HUES64 (cell line): ENCODE results near the gene FCMR.

Source experiments
- H3K27ac ChIP-seq: 2 replicates; pipeline ENCODE4 v1.7.0; 2013; ENCODE audit warnings: low read depth, low read length, inconsistent platforms
- H3K27me3 ChIP-seq: 2 replicates; pipeline ENCODE4 v1.6.1; 2013; ENCODE audit warnings: mild to moderate bottlenecking, low read length; ENCODE audit not compliant: insufficient read depth
- H3K36me3 ChIP-seq: 2 replicates; pipeline ENCODE4 v1.6.1; 2013; ENCODE audit warnings: mild to moderate bottlenecking, low read length; ENCODE audit not compliant: insufficient read depth
- H3K4me1 ChIP-seq: 2 replicates; pipeline ENCODE4 v1.6.1; 2013; ENCODE audit warnings: mild to moderate bottlenecking, low read length, moderate library complexity; ENCODE audit not compliant: insufficient read depth
- H3K4me3 ChIP-seq: 2 replicates; pipeline ENCODE4 v1.5.1; 2013; ENCODE audit warnings: mild to moderate bottlenecking, low read length, moderate library complexity
- H3K9ac ChIP-seq: 2 replicates; pipeline ENCODE4 v1.6.1; 2013; ENCODE audit warnings: mild to moderate bottlenecking, low read depth, low read length
- H3K9me3 ChIP-seq: 2 replicates; pipeline ENCODE4 v1.6.1; 2013; ENCODE audit warnings: low read depth, low read length; ENCODE audit not compliant: insufficient read depth
- WGBS: fragments of 150-250, 120-280 bp; methylation state at CpG from one replicate; pipeline ENCODE4 v1.1.7; 2013; ENCODE audit warnings: missing lambda C conversion rate; 5-methylcytosine and 5-hydroxymethylcytosine counted together

Gene FCMR

GRCh38 chr1:206949208-206949607 is 27.5 kb upstream of the FCMR start:
- Histone ChIP-seq H3K27ac (no peak overlapping the region), H3K9me3 (0 out of 2 replicates have a peak, but pooled peaks cover 3% of the 10 kb centered on the region), H3K4me3 (no peak overlapping the region), H3K4me1 (no peaks in the 10 kb centered on the region), H3K9ac (no peak overlapping the region), H3K36me3 (no peaks in the 10 kb centered on the region), H3K27me3 (no peaks in the 10 kb centered on the region)
- WGBS, result 95% methylated on average over 4 of the region's 4 CpGs

- whole genome bisulfite sequencing, result 100% methylated on average over 3 of the region's 3 CpGs
- Histone ChIP-seq H3K9me3 (0 out of 2 replicates have a peak, but pooled peaks cover 3% of the 10 kb centered on the region), H3K4me1 (no peaks in the 10 kb centered on the region), H3K9ac (no peak overlapping the region), H3K27ac (no peak overlapping the region), H3K36me3 (no peaks in the 10 kb centered on the region), H3K4me3 (no peak overlapping the region), H3K27me3 (no peaks in the 10 kb centered on the region)
These were observed 25.5 kb upstream of the FCMR start for GRCh38 chr1:206947255-206947654.

- Histone ChIP-seq H3K4me3 (no peak within 1 kb of the TSS), H3K4me1 (no peaks in the 10 kb centered on the region), H3K9me3 (0 out of 2 replicates have a peak, but pooled peaks cover 3% of the 10 kb centered on the region), H3K27ac (no peak within 1 kb of the TSS), H3K27me3 (no peaks in the 10 kb centered on the region), H3K9ac (no peak within 1 kb of the TSS), H3K36me3 (no peaks in the 10 kb centered on the region)
- 87% methylated on average over 7 of the region's 7 CpGs for WGBS
These were observed 24.5 kb upstream of the FCMR start, which contains the start of gene PIGR for GRCh38 chr1:206946261-206946660. PIGR (minus strand) TSS chr1:206946466; CDS start chr1:206940531, 5,935 bp downstream.

DNA sequence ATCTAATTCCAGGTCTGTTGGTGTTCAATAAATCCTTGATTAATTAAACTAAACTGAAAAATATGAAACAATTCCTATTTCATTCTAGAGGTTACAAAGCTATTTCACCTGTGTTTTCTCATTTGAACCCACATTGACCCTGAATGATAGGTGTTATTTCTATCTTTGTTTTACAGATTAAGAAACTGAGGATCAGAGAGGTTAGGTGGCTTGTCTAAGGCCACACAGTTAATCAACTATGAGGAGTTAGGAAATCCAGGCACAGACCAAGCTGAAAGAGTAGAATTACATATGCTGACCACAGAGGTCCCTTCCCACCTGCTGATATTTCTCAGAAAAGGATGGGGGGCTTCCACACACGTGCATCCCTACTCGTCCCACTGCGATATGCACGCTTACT is 24.0 kb upstream of the FCMR start:
- Histone ChIP-seq H3K27ac (no peak overlapping the region), H3K36me3 (no peaks in the 10 kb centered on the region), H3K4me1 (no peaks in the 10 kb centered on the region), H3K9ac (no peak overlapping the region), H3K9me3 (0 out of 2 replicates have a peak, but pooled peaks cover 3% of the 10 kb centered on the region), H3K4me3 (no peak overlapping the region), H3K27me3 (no peaks in the 10 kb centered on the region)
- 94% methylated on average over 4 of the region's 4 CpGs for WGBS

DNA sequence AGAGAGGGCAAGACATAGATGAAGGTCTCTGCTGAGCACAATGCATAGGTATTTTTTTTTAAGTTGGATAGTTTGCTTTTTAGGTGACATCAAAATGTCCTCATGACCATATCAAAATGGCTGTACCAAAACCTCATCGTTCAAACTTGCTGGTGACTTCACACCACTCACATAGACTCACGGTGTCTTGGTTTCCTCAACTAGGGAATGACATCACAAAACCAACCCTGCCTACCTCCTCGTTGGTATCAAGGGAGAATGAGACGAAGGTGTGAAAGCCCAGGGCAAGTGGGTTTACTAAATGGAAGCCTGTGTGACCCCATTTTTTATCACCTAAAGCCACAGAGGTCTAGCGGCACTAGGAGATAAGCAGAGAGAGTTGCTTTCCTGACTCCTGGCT is 23.0 kb upstream of the FCMR start:
- H3K27ac ChIP-seq, result no peak overlapping the region
- no peak overlapping the region for H3K4me3 ChIP-seq
- no peaks in the 10 kb centered on the region for H3K36me3 ChIP-seq
- WGBS, result 89% methylated on average over 5 of the region's 5 CpGs
- no peaks in the 10 kb centered on the region for H3K4me1 ChIP-seq
- no peaks in the 10 kb centered on the region for H3K9me3 ChIP-seq
- H3K27me3 ChIP-seq, result no peaks in the 10 kb centered on the region
- H3K9ac ChIP-seq, result no peak overlapping the region

- whole genome bisulfite sequencing, result 84% methylated on average over 6 of the region's 6 CpGs
- no peaks in the 10 kb centered on the region for H3K9me3 ChIP-seq
- H3K9ac ChIP-seq, result no peak overlapping the region
- no peak overlapping the region for H3K4me3 ChIP-seq
- H3K36me3 ChIP-seq, result no peaks in the 10 kb centered on the region
- no peaks in the 10 kb centered on the region for H3K27me3 ChIP-seq
- no peak overlapping the region for H3K27ac ChIP-seq
- H3K4me1 ChIP-seq, result no peaks in the 10 kb centered on the region
These were observed 20.2 kb upstream of the FCMR start for GRCh38 chr1:206941766-206942418.

DNA sequence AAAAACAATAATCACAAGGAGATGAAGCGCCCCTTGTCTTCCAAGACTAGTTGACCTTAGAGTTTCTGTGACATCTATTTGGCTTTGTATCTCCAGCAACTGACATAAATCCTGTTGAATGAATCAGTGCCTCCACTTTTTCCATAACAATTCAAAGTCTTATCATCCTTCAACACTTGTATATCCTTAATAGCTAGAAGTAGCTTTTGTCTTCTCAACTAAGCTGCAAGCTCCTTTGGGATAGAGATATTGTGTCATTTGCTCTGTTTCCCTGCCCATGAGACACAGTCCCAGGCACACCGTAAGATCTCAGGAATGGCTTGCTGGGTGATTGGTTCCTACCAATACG is 18.8 kb upstream of the FCMR start:
- H3K4me1 ChIP-seq, result no peaks in the 10 kb centered on the region
- H3K9ac ChIP-seq, result no peak overlapping the region
- H3K4me3 ChIP-seq, result no peak overlapping the region
- no peaks in the 10 kb centered on the region for H3K9me3 ChIP-seq
- H3K36me3 ChIP-seq, result no peaks in the 10 kb centered on the region
- no peaks in the 10 kb centered on the region for H3K27me3 ChIP-seq
- WGBS, result 95% methylated on average over 3 of the region's 3 CpGs
- no peak overlapping the region for H3K27ac ChIP-seq

GRCh38 chr1:206939841-206940587 is 18.3 kb upstream of the FCMR start:
- WGBS, result 92% methylated on average over 9 of the region's 9 CpGs
- no peaks in the 10 kb centered on the region for H3K9me3 ChIP-seq
- H3K9ac ChIP-seq, result no peak overlapping the region
- H3K4me3 ChIP-seq, result no peak overlapping the region
- no peaks in the 10 kb centered on the region for H3K4me1 ChIP-seq
- H3K36me3 ChIP-seq, result no peaks in the 10 kb centered on the region
- H3K27me3 ChIP-seq, result no peaks in the 10 kb centered on the region
- no peak overlapping the region for H3K27ac ChIP-seq

GRCh38 chr1:206939131-206939530 is 17.4 kb upstream of the FCMR start:
- 92% methylated on average over 12 of the region's 13 CpGs for WGBS
- no peak overlapping the region for H3K4me3 ChIP-seq

GRCh38 chr1:206937425-206937824 is 15.7 kb upstream of the FCMR start:
- Histone ChIP-seq H3K9me3 (no peaks in the 10 kb centered on the region), H3K4me1 (no peaks in the 10 kb centered on the region), H3K9ac (no peak overlapping the region), H3K4me3 (no peak overlapping the region), H3K27ac (no peak overlapping the region), H3K36me3 (no peaks in the 10 kb centered on the region), H3K27me3 (no peaks in the 10 kb centered on the region)
- WGBS, result 92% methylated on average over 6 of the region's 6 CpGs

More at GRCh38 chr1:206939131-206939530, 17.4 kb upstream of the FCMR start:
- H3K9ac ChIP-seq, result no peak overlapping the region
- H3K27ac ChIP-seq, result no peak overlapping the region
- no peaks in the 10 kb centered on the region for H3K4me1 ChIP-seq
- H3K27me3 ChIP-seq, result no peaks in the 10 kb centered on the region
- H3K36me3 ChIP-seq, result no peaks in the 10 kb centered on the region
- H3K9me3 ChIP-seq, result no peaks in the 10 kb centered on the region

DNA sequence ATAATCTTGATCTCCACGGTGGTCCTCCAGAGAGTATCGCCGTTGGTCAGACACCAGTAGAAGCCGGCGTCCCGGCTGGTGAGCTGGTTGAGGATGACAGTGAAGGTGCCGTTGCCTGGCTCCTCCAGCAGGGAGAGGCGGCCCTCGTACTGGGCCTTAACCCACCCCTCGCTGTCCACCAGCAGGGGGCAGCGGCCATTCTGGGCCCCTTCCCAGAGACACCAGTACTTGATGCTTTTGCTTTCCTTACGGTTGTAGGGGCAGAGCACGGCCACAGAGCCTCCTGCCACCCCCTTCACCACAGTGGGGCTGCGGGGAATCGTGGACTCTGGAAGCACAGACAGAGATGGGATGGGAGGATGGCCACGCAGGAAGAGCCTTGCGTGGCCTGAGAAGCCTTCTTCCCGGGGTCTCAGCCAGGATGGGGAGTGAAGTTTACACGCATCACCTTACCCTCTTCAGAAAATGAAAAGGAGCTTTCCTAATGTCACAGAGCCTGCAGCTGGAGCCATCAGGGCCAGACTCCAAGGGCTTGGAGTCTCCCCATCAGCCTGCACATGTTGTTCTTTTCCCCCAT is 13.8 kb upstream of the FCMR start:
- Histone ChIP-seq H3K27me3 (no peaks in the 10 kb centered on the region), H3K36me3 (no peaks in the 10 kb centered on the region), H3K4me1 (no peaks in the 10 kb centered on the region), H3K9me3 (no peaks in the 10 kb centered on the region), H3K4me3 (no peak overlapping the region), H3K27ac (no peak overlapping the region), H3K9ac (no peak overlapping the region)
- WGBS, result 68% methylated on average over 19 of the region's 19 CpGs
